RWPE1 (cell line): ENCODE results near the gene PDZD8.

Experiments used
- CTCF ChIA-PET: fragments of 350-600 bp; sonication (Branson Sonifier 250); formaldehyde crosslinking; extraction: SDS; loops from one replicate; lab custom pipeline; 2021; lab: Yijun Ruan, JAX
- POLR2A ChIA-PET: fragments of 400-600 bp; formaldehyde crosslinking; extraction: SDS; loops from one replicate; lab custom pipeline; 2020; ENCODE audit warnings: antibody characterized with exemption; ENCODE audit not compliant: low non-redundant PET; lab: Yijun Ruan, JAX
- DNase-seq: peaks from one replicate; pipeline ENCODE4 v3.0.0; 2012; ENCODE audit warnings: low spot score
- H3K27ac ChIP-seq: fragments of 450-650 bp; 2 replicates; pipeline ENCODE4 v1.5.1; 2017
- CTCF ChIP-seq: fragments of 450-650 bp; conservative IDR thresholded peaks from 2 replicates; pipeline ENCODE4 v1.5.1; 2017; ENCODE audit warnings: low read depth, mild to moderate bottlenecking

Gene PDZD8

GRCh38 chr10:117410557-117410956, 35.3 kb upstream of the PDZD8 start:
- TF ChIP-seq CTCF = no peak
- CTCF ChIA-PET = no interaction called here
- POLR2A ChIA-PET = interaction anchor here (0.5 kb wide), 1 partner anchor 75 kb away, joined by 6 read pairs; no protein-coding TSS in a partner anchor
- DNase-seq = no peak
- H3K27ac ChIP-seq = no peak overlapping the region

- POLR2A ChIA-PET = interaction anchor here (0.5 kb wide), 1 partner anchor 76 kb away, joined by 6 read pairs; no protein-coding TSS in a partner anchor
- CTCF ChIA-PET = interaction anchor here (0.5 to 0.8 kb wide), 2 partner anchors 14 to 20 kb away, joined by 3 read pairs; no protein-coding TSS in a partner anchor
- TF ChIP-seq CTCF = no peak
- no peak for DNase-seq
- no peak overlapping the region for H3K27ac ChIP-seq
Observed at GRCh38 chr10:117409549-117410305, 34.5 kb upstream of the PDZD8 start.

GRCh38 chr10:117408436-117409384, 33.5 kb upstream of the PDZD8 start:
- POLR2A ChIA-PET = no interaction called here
- TF ChIP-seq CTCF = no peak
- CTCF ChIA-PET = interaction anchor here (0.8 kb wide), 1 partner anchor 13 kb away, joined by 3 read pairs; no protein-coding TSS in a partner anchor
- H3K27ac ChIP-seq = no peak overlapping the region
- no peak for DNase-seq

GRCh38 chr10:117405730-117406129, 30.5 kb upstream of the PDZD8 start:
- no peak for DNase-seq
- CTCF ChIA-PET = interaction anchor here (0.6 kb wide), 1 partner anchor 22 kb away, joined by 3 read pairs; no protein-coding TSS in a partner anchor
- H3K27ac ChIP-seq = no peak overlapping the region
- no peak for TF ChIP-seq CTCF
- POLR2A ChIA-PET = no interaction called here

GRCh38 chr10:117400329-117400728, 25.1 kb upstream of the PDZD8 start:
- DNase-seq = no peak
- TF ChIP-seq CTCF = no peak
- CTCF ChIA-PET = interaction anchor here (0.6 kb wide), 1 partner anchor 9 kb away, joined by 3 read pairs; no protein-coding TSS in a partner anchor
- H3K27ac ChIP-seq = no peak overlapping the region
- POLR2A ChIA-PET = interaction anchor here (0.7 kb wide), 1 partner anchor 1126 kb away, joined by 5 read pairs; no protein-coding TSS in a partner anchor
